GM18867 (cell line): Measurements from ENCODE around the gene PHLPP1.
A peak's percentile ranks its signal among the peaks of the same experiment; 100 is the strongest.

Source experiments
- ATAC-seq: cut with Tn5 transposase; IDR thresholded peaks from one replicate; pipeline ENCODE4 v1.9.1; 2021; ENCODE audit warnings: mild to moderate bottlenecking, moderate library complexity; ENCODE audit not compliant: unreplicated experiment

The PHLPP1 gene

DNA sequence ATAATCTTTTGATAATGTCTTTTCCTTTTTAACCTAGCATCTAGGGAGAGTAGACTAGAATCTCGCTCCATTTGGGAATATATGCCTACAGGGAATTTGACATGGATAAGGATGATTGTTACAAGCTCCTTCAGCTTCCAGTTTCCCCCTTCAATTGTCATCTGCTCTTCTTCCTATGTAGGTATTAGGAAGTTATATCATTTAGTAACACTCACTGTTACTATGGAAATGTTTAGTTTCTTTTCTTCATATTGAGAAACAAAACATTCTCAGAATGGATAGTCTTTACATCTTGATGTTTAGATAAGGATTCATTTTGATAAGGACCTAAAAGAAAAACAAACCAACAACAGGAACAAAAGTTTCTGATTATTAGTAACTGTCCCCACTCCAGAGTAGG lies 127.6 kb downstream of the PHLPP1 start:
- no peak for ATAC-seq

GRCh38 chr18:62844850-62845643 lies 129.7 kb downstream of the PHLPP1 start:
- peak; percentile 77 for ATAC-seq

- no peak for ATAC-seq
Observed at GRCh38 chr18:62846313-62846712, 131.0 kb downstream of the PHLPP1 start.

DNA sequence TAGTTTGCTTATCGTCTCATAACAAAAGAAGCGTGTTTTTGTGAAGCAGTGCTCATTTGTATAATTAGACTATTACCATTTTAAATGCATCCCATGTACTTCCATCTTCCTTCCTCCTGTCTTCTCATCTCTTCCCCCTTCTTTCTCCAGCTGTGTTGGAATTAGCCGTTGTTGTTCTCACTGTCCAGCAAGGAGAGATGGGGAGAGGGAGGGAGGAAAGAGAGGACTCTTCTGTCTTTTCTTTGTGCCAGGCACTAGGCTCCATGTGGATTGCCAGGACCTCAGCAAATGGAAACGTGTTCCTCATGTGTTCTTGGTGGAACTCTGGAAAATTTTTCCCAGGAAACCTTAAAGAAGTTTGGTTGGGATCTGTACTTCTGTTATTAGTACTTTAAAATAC lies 131.7 kb downstream of the PHLPP1 start:
- no peak for ATAC-seq

GRCh38 chr18:62848946-62849345 lies 133.6 kb downstream of the PHLPP1 start:
- ATAC-seq: no peak

DNA sequence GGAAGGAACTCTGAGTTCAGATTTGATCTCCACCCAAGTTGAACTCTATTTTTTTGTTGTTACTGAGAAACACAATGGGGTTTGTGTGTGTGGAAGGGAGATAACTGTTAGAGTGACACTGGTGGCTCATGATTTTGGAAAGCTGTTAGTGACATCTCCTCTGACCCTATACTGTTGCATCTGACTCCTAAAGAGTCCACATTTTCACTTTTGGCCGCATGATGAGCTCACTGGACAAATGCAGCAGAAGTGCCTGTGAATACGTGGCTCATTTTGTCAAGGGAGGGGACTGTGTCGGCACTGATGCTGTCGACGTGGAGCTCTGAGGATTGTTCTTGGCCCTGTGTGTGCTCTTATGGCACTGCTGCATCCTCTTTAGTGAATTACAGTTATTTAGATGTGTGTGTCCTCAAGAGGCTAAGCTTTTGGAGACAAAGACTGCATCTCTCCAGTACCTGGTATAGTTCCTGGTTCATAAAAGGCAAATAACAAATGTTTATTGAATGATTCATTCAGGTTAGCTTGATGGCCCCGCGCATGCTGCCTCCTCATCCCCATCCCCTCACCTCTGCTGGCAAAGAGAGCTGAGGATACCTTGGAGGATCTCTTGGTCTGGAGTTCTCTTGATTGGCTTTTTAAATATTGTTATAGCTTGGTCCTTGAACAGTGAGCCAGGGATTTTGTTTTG lies 135.4 kb downstream of the PHLPP1 start:
- no peak for ATAC-seq

DNA sequence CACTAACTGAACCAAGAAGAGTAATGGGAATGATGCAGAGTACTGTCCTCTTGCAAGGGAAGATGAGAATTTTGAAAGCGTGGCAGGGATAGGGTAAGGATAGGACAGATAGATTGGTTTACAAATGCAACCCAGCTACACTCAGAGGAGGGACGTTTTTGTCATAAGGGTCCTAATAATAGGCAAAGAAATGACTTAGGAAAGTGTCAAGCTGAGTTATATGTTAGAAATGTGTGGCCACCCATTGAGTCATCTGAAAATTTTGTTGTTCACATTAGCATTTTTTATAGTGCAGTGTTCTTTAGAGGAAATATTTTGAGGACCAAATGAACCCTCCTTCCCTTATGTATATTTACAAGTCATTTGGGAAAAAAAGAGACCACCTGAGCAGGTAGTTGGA lies 137.5 kb downstream of the PHLPP1 start:
- no peak for ATAC-seq

DNA sequence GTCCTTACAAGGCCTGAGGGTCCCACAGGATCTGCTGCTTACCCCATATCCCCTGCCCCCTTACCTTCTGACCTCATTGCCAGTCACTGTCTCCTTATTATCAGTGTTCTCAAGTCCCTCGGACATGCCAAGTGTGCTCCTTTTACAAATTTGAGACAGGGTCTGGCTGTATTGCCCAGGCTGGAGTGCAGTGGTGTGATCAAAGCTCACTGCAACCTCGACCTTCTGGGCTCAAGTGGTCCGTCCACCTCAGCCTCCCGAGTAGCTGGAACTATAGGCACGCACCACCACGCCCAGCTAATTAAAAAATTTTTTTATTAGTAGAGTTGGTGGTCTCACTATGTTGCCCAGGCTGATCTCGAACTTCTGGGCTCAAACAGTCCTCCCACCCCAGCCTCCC lies 141.0 kb downstream of the PHLPP1 start:
- no peak for ATAC-seq

DNA sequence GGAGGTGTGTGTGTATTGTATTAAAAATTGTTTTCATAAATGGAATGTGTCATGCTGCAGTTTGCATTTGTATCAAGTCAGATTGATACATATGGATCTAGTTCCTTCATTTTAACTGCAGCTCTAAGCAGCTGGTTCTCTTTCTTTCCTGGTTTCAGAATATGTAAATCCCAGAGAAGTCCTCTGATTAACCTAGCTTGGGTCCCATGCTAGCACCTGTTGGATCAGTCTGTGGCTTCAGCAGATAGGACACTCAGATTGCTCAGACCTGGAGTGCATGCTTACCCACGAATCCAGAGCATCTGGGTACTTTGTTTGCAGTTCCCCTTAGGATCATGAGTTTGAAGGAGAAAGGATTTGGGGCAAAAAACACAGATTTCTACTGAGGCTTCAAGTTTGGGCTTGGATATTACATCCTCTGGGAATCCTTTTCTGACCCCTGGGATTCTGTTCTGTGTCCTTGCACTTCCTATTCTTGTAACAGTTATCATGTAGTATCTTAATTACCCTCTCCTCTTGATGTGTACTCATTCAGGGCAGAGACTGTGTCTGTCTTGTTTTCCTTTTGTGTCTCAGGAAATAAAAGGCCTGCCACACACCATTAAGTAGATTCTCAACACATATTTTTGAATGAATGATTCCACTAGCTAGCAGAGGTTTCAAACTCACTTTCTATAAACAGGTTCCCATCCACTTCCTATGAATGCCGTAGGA lies 142.1 kb downstream of the PHLPP1 start:
- ATAC-seq: no peak

DNA sequence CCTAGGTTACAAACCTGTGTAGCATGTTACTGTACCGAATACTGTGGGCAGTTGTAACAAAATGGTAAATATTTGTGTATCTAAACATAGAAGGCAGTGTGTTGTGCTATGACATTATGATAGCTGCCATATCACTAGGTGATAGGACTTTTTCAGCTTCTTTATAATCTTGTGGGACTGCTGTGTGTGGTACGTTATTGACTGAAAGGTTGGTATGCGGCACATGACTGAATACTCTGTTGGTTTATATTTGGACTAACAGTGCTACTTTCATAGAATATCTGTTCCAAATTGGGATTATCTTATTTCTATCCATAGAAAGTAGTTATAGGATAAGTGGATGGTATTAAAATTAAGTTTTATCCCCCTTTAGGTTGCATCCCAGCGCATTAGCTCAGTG lies 144.7 kb downstream of the PHLPP1 start:
- ATAC-seq: no peak

DNA sequence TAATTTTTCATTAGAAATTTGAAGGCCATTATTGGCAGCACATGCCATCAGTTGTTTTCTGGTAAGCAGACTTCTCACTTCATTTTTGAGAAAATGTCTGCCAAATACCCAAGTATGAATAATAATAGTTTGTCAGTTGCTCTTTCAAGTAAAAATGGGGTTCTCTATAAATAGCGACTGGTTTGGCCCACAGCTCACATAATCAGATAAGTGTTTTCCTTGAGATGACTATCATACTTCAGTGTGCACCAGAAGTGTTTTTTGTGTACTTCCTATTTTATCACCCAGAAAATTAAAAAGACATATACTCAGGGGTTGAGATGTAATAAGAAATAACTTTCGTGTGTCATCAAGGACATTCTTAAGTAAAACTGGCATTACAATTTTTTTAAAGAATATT lies 147.1 kb downstream of the PHLPP1 start:
- no peak for ATAC-seq

- no peak for ATAC-seq
Observed at GRCh38 chr18:62863579-62864001, 148.2 kb downstream of the PHLPP1 start.

DNA sequence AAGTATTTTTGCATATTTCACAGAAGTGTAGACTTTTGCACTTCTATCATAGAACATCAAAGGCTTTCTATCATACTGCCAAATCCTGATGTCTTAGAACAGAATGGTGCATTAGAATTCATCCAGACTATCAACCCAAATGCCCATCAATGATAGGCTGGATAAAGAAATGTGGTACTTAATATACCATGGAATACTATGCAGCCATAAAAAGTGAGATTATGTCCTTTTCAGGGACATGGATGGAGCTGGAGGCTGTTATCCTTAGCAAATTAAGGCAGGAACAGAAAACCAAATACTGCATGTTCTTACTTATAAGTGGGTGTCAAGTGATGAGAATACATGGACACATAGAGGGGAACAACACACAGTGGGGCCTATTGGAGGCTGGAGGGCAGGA lies 150.2 kb downstream of the PHLPP1 start:
- no peak for ATAC-seq

DNA sequence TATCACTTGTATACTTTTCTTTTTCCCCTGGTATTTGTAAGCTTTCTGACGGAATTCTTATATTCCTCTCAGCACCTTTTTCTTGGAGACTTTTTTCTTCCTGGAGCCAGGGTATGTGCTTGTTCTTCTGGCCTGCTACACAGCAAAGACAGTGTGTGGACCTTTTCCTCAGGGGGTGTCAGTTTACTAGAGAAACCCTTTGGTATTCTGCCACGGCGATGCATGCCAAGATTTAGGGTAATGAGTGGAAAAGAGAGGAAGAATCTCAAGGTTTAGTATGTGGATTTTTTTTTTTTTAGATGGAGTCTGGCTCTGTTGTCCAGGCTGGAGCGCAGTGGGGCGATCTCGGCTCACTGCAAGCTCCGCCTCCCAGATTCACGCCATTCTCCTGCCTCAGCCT lies 152.2 kb downstream of the PHLPP1 start:
- ATAC-seq: no peak

GRCh38 chr18:62868645-62869044 lies 153.3 kb downstream of the PHLPP1 start:
- ATAC-seq: no peak

GRCh38 chr18:62870643-62871042 lies 155.3 kb downstream of the PHLPP1 start:
- ATAC-seq: no peak

- ATAC-seq: no peak
Observed at GRCh38 chr18:62875323-62875722, 160.0 kb downstream of the PHLPP1 start.

GRCh38 chr18:62876111-62876510 lies 160.8 kb downstream of the PHLPP1 start:
- no peak for ATAC-seq

- ATAC-seq: no peak
Observed at GRCh38 chr18:62876828-62877227, 161.5 kb downstream of the PHLPP1 start.

DNA sequence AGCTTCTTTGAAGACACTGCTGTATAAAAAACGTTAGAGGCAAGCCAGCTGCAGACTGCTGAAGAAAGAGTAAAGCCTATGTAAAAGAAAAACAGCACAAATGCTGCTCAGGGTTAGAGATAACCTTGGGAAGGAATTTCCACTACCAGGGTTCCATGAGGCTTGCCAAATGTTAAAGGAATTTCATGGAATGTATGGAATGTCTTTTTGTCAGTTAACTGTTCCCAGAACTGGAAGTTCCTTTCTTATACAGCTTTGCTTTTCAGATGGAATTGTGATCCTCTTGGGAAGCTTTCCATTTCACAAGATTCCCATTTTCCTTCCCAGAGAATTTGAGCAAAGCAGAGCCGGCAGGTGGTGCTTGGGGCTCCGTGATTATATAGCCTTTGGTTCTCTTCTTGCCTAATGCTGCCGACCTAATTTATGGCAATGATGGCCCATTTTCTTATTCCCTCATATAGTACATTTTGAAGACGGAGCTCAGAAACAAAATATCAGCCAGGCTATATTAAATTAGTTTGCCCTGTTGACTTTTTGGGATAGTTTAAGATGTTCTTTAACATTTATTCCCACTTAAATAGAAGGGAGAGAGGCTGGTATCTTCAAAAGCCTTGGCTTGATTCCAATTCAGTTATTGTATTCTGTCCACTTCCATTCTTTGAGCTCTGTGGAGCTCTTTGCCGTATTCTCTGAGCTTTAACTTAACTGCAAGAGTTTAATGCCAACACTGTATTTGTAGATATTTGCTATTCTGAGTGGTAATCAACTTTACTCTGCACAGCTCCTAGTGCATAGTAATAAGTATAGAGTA lies 162.3 kb downstream of the PHLPP1 start:
- ATAC-seq: no peak

- ATAC-seq: no peak
Observed at GRCh38 chr18:62878305-62878704, 163.0 kb downstream of the PHLPP1 start.
